NK-92 (cell line): ENCODE measurements around the gene POU2F3.
"Not testable (repeated sequence)": the region's sequence is repeated elsewhere in the genome, so short reads cannot be mapped to it uniquely, and the experiment has no call there.

ENCODE experiments used
- DNase-seq: peaks from one replicate; lab custom pipeline; 2025; ENCODE audit not compliant: unreplicated experiment; lab: John Stamatoyannopoulos, UW

Gene POU2F3

GRCh38 chr11:120249279-120250262, 9.6 kb downstream of the POU2F3 start:
- DNase-seq = no peak

DNA sequence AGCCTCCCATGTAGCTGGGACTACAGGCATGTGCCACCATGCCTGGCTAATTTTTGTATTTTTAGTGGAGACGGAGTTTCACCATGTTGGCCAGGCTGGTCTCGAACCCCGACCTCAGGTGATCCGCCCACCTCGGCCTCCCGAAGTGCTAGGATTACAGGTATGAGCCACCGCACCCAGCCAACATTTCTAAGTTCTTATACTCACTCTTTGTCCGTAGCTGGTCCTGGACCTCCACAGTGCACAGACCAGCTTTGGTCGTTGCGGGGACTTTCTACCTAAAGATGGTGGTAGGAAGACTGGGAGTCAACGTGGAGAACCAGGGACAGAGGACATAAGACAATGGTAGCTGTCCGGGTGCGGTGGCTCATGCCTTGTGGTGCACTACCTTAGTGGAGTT, 13.4 kb downstream of the POU2F3 start:
- DNase-seq = not testable (repeated sequence)

GRCh38 chr11:120254788-120255518, 15.0 kb downstream of the POU2F3 start:
- DNase-seq = no peak

DNA sequence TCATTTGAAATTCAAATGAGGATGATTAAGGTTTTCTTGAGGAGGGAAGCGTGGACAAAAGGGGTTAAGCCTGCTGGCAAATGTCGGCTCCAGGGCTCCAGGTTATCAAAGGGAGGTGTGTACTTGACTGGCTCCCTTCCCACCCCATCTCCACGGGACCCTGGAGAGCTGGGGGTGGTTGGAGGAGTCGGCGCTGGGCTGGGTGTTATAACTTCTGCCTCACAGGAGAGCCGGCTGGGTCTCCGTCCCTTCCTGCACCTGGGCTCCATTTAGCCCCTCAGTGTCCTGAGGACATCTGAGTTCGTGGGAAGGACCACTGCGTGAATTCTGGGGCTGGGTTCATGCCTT, 15.6 kb downstream of the POU2F3 start:
- no peak for DNase-seq

GRCh38 chr11:120256178-120256577, 16.2 kb downstream of the POU2F3 start:
- no peak for DNase-seq

DNA sequence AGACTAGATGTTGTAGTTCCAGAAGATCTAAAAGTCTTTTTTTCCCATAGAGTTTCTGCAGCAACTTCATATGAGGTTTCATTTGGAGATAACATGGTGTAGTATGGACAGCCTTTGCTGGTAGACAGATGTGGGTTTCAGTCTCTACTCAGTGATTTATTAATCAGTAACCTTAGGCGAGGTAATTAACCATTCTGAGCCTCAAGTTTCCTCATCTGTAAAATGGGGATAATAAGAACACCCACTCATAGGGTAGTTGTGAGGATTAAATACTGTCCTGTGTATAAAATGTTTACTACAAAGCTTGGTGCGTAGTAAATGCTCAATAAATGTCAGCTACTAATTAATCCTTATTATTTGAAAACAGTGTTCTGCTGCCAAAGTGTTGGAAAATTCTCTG, 16.8 kb downstream of the POU2F3 start:
- no peak for DNase-seq

GRCh38 chr11:120257346-120257745, 17.4 kb downstream of the POU2F3 start:
- DNase-seq = no peak

DNA sequence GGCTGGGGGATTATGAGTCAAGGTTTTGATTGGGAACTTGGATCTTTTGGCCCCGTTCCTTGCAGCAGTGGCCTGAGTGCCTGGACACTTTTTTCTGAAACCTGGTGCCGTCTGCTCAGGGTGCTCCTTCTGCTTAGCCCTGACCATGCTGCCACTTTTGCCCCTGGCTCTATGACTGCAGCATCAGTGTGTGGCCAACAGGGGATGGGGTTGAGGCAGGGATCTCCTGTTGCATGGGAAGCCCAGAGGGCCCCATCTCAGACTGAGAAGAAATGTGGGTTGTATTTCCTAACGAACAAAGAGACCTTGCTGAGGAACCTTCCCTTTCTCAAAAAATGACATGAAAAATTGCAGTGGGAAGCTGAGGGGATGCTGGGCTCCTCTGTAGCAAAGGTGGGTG, 18.7 kb downstream of the POU2F3 start:
- DNase-seq = no peak

DNA sequence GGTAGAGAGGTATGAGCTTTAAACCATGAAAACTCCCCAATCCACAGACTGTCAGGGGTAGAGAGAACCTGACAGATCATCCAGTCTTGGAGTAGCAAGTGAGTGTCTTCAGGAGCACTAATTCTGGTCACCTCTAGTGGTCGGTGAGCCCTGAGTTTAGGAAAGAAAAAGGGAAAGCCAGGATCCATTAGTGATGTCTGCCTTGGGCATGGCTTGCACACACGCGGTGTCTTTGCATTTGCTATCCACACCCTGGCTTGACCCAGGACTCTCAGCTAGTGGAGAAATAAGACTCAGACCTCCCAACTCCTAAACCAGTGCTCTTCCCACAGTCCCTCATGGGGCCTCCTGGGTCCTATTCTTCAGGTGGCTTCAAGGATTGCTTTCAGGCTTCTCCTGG, 19.3 kb downstream of the POU2F3 start:
- no peak for DNase-seq

DNA sequence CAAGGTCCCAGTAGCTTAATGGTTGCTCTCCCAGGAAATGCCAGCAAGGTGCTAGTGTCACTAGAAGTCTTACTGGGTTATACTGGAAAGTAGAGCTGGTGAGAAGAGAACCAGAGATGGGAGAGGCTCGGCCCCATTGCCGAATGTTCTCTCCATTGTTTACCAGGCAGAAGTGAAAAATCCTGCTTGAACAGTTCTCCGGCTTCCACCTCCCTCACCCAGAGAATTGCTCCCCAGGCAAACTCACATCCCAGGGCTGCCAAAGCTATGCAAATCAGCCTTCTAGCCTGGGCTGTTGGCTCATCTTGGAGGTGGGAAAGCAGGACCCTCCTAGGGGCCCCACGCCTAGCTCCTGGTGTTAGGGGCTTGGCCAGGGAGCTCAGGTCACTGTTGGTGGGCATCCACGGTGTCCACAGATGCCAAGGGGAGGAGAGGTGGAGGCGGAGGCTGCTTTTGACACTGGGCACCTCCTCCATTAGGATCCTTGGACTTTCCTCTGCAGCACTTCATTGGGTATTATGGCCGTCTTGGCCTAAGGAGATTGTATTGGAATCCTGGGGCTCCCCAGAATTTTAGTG, 20.1 kb downstream of the POU2F3 start:
- no peak for DNase-seq

DNA sequence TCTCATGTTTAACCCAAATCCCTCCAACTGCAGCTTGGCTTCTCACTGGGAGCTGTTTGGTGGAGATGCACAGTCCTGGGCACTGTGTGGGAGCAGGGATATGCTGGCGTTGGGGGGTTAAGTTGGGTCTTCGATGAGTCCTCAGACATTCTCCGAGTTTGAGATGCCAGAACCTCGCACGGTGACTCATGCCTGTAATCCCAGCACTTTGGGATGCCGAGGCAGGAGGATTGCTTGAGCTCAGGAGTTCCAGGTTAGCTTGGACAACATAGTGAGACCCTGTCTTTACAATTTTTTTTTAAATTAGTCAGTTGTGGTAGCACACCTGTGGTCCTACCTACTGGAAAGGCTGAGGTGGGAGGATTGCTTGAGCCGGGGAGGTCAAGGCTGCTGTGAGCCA, 20.7 kb downstream of the POU2F3 start:
- DNase-seq = no peak

- no peak for DNase-seq
Observed at GRCh38 chr11:120261321-120261720, 21.4 kb downstream of the POU2F3 start.

DNA sequence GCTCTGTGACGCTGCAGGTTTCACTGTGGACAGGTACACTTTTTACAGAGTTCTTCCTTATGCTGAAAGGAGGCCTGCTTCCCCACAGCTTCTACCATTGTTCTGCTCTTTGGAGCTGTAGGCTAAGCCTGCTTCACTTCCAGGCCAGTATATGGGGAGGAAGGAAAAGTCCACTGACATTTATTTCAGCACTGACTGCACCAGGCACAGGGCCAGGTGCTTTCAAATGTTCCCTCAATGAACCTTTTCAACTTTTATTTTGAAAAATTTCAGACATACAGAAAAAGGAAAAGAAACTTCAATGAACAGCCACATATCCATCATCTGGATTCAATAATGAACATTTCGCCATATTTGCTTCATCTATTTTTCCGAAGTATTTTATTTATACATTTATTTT, 22.0 kb downstream of the POU2F3 start:
- DNase-seq = no peak

GRCh38 chr11:120267319-120267718, 27.4 kb downstream of the POU2F3 start:
- DNase-seq = no peak

DNA sequence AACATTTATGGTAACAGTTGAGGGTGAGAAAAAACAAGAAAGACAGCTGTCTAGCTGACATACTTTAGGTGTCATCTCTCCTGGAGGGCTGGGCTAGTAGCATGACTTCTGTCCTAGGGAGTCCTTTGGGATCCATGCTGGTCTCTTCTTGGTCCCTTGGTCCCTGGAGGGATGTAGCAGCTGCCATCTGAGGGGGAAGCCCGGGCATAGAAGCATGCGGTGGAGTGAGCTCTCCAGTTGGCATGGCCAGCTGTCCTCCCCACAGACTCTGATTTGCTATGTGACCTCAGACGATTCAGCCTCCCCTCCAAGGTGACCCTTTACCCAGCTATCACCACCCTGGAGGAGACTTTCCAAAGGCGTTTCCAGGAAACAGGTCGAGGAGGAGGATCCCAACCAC, 28.7 kb downstream of the POU2F3 start:
- DNase-seq = no peak

DNA sequence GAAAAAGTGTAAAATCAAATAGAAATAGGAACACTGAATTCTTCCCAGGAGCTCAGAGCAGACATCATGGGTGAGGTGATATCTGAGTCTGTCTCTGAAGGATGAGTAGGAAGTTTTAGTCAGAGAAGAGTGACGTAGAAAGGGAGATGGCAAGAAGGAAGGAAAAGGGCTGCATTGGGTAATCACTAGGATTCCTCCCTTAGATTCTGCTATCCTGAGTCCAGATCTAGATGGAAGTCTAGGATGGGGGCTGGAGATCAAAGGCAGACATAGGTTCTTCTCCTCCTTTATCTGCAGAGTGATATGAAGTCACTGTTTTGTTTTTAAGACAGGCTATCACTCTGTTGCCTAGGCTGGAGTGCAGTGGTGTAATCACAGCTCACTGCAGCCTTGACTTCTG, 30.4 kb downstream of the POU2F3 start:
- DNase-seq = no peak

DNA sequence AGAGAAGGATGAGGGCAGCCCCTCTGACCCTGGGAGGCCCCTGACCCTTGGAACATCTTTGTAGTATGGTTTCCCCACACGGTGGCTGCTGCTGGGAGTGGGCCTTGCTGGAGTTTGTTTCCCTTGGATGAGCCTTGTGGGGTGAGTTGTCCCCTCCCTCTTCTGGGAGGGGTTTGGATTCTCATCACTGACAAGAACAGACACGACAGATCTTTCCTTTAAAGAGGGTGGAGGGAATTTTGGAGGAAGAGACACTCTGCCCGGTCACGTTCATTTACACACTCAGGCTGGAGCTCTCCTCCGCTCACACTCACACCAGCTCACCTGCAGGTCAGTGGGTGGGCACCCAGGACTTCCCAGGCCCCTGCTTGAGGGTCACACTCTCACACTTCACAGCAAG, 31.7 kb downstream of the POU2F3 start:
- no peak for DNase-seq

- no peak for DNase-seq
Observed at GRCh38 chr11:120272303-120272702, 32.4 kb downstream of the POU2F3 start.

DNA sequence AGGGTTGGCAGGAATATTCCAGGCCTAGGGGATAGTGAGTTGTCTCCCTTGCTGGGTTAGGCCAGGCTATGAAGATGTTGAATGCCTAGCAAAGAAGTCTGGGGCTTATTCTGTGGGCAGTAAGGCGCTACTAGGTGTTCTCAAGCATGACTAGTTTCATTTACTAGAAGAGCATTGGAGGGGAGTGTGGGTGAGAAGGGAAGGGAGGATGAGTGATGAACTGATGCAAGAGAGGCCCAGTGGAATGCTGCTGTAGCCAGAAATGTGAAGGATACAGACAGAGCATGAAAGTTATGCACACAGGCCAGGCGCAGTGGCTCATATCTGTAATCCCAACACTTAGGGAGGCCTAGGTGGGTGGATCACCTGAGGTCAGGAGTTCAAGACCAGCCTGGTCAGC, 33.5 kb downstream of the POU2F3 start:
- no peak for DNase-seq

GRCh38 chr11:120273956-120274355, 34.0 kb downstream of the POU2F3 start:
- DNase-seq = not testable (repeated sequence)

- no peak for DNase-seq
Observed at GRCh38 chr11:120279502-120279901, 39.6 kb downstream of the POU2F3 start.

DNA sequence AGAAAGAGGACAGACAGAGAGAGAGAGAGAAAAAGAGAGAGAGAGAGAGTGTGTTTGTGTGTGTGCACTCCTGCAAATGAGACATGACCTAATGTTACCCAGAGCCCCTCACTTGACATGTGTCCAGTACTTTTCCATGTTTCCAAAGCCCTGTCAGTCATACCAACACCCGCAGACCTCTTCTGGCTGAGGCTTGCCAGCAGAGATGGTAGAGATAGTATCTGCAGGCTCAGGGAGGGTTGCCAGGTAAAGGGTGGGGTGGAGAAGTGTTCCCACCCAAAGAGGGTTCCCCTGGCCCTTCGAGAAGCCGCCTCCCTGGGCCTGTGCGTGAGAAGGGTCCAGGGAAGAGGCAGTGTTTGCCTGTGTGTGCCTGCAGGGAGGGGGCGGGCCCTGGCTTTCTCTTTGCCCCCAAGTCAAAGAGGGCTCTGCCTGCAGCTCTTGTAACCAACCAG, 40.7 kb downstream of the POU2F3 start:
- DNase-seq = no peak
